GM19452 (cell line): ENCODE data around the gene EIF4EBP2.

Experiments used
- ATAC-seq: cut with Tn5 transposase; IDR thresholded peaks from one replicate; pipeline ENCODE4 v1.9.1; 2021; ENCODE audit not compliant: unreplicated experiment

EIF4EBP2 gene

GRCh38 chr10:70404036-70404786 lies at the start of gene EIF4EBP2:
Gene EIF4EBP2, plus strand, starts transcription at chr10:70404145. Its CDS starts 257 bp downstream, at chr10:70404402.
- ATAC-seq, result peak; percentile 81

- ATAC-seq, result no peak
Measured at GRCh38 chr10:70354556-70354955, 49.4 kb upstream of the EIF4EBP2 start.

GRCh38 chr10:70355051-70356021 lies 48.6 kb upstream of the EIF4EBP2 start:
- peak; percentile 64 for ATAC-seq

GRCh38 chr10:70357565-70357964 lies 46.4 kb upstream of the EIF4EBP2 start:
- ATAC-seq, result no peak

- no peak for ATAC-seq
Measured at GRCh38 chr10:70358446-70358845, 45.5 kb upstream of the EIF4EBP2 start.

GRCh38 chr10:70359017-70359550 lies 44.9 kb upstream of the EIF4EBP2 start:
- ATAC-seq, result no peak

GRCh38 chr10:70360215-70360614 lies 43.7 kb upstream of the EIF4EBP2 start:
- ATAC-seq, result no peak

- no peak for ATAC-seq
Measured at GRCh38 chr10:70362328-70362727, 41.6 kb upstream of the EIF4EBP2 start.

GRCh38 chr10:70363292-70363691 lies 40.7 kb upstream of the EIF4EBP2 start:
- no peak for ATAC-seq

- peak; percentile 86 for ATAC-seq
Measured at GRCh38 chr10:70363971-70364771, 39.8 kb upstream of the EIF4EBP2 start.

- ATAC-seq, result no peak
Measured at GRCh38 chr10:70364772-70365091, 39.2 kb upstream of the EIF4EBP2 start.

- no peak for ATAC-seq
Measured at GRCh38 chr10:70367195-70367796, 36.6 kb upstream of the EIF4EBP2 start.

- no peak for ATAC-seq
Measured at GRCh38 chr10:70368774-70369482, 35.0 kb upstream of the EIF4EBP2 start.

- ATAC-seq, result no peak
Measured at GRCh38 chr10:70369498-70370018, 34.4 kb upstream of the EIF4EBP2 start.

GRCh38 chr10:70370766-70371165 lies 33.2 kb upstream of the EIF4EBP2 start:
- ATAC-seq, result no peak

GRCh38 chr10:70371846-70372245 lies 32.1 kb upstream of the EIF4EBP2 start:
- ATAC-seq, result no peak

GRCh38 chr10:70374775-70375614 lies 28.9 kb upstream of the EIF4EBP2 start:
- no peak for ATAC-seq

GRCh38 chr10:70376436-70377378 lies 27.2 kb upstream of the EIF4EBP2 start:
- no peak for ATAC-seq
